ENCODE data around the gene NOCT.

Gene NOCT

GRCh38 chr4:139009702-139010101, 5.9 kb upstream of the NOCT start:
- no peak overlapping the region for H3K4me3 ChIP-seq (ENCODE audit: low read depth, low read length)

GRCh38 chr4:139011225-139011950, 4.2 kb upstream of the NOCT start:
- DNase-seq (ENCODE audit: low read depth), result no peak
- no peak overlapping the region for H3K4me3 ChIP-seq (ENCODE audit: low read depth, low read length)
- TF ChIP-seq, protein P1, sequence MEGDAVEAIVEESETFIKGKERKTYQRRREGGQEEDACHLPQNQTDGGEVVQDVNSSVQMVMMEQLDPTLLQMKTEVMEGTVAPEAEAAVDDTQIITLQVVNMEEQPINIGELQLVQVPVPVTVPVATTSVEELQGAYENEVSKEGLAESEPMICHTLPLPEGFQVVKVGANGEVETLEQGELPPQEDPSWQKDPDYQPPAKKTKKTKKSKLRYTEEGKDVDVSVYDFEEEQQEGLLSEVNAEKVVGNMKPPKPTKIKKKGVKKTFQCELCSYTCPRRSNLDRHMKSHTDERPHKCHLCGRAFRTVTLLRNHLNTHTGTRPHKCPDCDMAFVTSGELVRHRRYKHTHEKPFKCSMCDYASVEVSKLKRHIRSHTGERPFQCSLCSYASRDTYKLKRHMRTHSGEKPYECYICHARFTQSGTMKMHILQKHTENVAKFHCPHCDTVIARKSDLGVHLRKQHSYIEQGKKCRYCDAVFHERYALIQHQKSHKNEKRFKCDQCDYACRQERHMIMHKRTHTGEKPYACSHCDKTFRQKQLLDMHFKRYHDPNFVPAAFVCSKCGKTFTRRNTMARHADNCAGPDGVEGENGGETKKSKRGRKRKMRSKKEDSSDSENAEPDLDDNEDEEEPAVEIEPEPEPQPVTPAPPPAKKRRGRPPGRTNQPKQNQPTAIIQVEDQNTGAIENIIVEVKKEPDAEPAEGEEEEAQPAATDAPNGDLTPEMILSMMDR (IDR thresholded peaks at IDR 0.05; ENCODE audit: control insufficient read depth, extremely low read depth, insufficient read depth), result no peak

More at GRCh38 chr4:139009702-139010101, 5.9 kb upstream of the NOCT start:
- DNase-seq (ENCODE audit: low read depth), result no peak
- TF ChIP-seq, protein P1 (IDR thresholded peaks at IDR 0.05; ENCODE audit: control insufficient read depth, extremely low read depth, insufficient read depth), result no peak

- H3K4me3 ChIP-seq (ENCODE audit: low read depth, low read length), result peak overlapping the region; percentile 86
- TF ChIP-seq, protein P1 (IDR thresholded peaks at IDR 0.05; ENCODE audit: control insufficient read depth, extremely low read depth, insufficient read depth), result no peak
- DNase-seq (ENCODE audit: low read depth), result no peak
Observed at GRCh38 chr4:139014371-139015268, 961 bp upstream of the NOCT start.

- DNase-seq (ENCODE audit: low read depth), result no peak
- peak overlapping the region; percentile 86 for H3K4me3 ChIP-seq (ENCODE audit: low read depth, low read length)
- TF ChIP-seq, protein P1 (IDR thresholded peaks at IDR 0.05; ENCODE audit: control insufficient read depth, extremely low read depth, insufficient read depth), result no peak
Observed at GRCh38 chr4:139015948-139016471, 429 bp downstream of the NOCT start.

- TF ChIP-seq, protein P1 (IDR thresholded peaks at IDR 0.05; ENCODE audit: control insufficient read depth, extremely low read depth, insufficient read depth), result no peak
- no peak overlapping the region for H3K4me3 ChIP-seq (ENCODE audit: low read depth, low read length)
- no peak for DNase-seq (ENCODE audit: low read depth)
Observed at GRCh38 chr4:139017861-139018260, 2.3 kb downstream of the NOCT start.

DNA sequence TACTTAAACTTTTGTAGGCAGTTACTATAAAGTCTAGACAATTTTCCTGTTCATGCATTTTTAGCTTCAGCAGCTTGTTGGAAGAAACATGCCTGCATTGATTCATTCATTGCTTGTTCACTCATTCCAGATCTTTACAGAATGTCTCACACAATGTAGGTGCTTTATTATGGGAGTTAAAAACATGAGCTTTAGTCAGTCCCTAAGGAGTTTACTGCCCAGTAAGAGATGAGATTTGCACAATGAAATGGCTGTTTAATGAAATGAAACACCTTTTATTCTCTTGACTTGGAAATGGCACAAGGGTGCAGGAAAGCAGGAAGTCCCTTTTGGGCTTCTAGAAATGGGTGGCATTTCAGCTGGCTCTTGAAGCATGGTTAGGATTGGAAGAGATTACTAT, 2.9 kb downstream of the NOCT start:
- TF ChIP-seq, protein P1 (IDR thresholded peaks at IDR 0.05; ENCODE audit: control insufficient read depth, extremely low read depth, insufficient read depth), result no peak
- no peak overlapping the region for H3K4me3 ChIP-seq (ENCODE audit: low read depth, low read length)
- DNase-seq (ENCODE audit: low read depth), result no peak

Data from LNCaP clone FGC (cell line).